Psoas muscle (tissue), 8 donors: ENCODE data around the gene ITFG1. TPM values are rescaled to one million over a fixed set of nuclear protein-coding genes. Genes with fewer than 3 reads are reported as not detected.

Experiments used
- ATAC-seq, 4 donors: fragments of 200-7000 bp; cut with Tn5 transposase; one replicate each; pipeline ENCODE4 v1.9.1; 2020; ENCODE audit warnings: moderate library complexity in 3 of 4, mild to moderate bottlenecking in 2 of 4
- DNase-seq, 2 donors: peaks; one replicate each; pipeline ENCODE4 v3.0.0-alpha.2; 2020
- H3K27ac ChIP-seq: fragments of 200-600 bp; one replicate; pipeline ENCODE4 v1.8.0; 2022
- H3K27me3 ChIP-seq, 3 donors: fragments of 200-600 bp in 1 of 3; one replicate each; pipeline versions ENCODE4 v1.6.1 to v1.8.0; 2013 to 2022; ENCODE audit warnings: low read length in 2 of 3, mild to moderate bottlenecking in 2 of 3, moderate library complexity in 1 of 3; ENCODE audit not compliant: insufficient read depth in 3 of 3
- H3K36me3 ChIP-seq, 2 donors: fragments of 200-600 bp in 1 of 2; one replicate each; pipeline versions ENCODE4 v1.6.1 to v1.8.0; 2013 to 2022; ENCODE audit warnings: low read depth in 1 of 2, mild to moderate bottlenecking in 1 of 2, moderate library complexity in 1 of 2; ENCODE audit not compliant: insufficient read depth in 1 of 2
- H3K4me1 ChIP-seq: fragments of 200-600 bp; one replicate; pipeline ENCODE4 v1.8.0; 2022
- H3K4me3 ChIP-seq: fragments of 200-600 bp; one replicate; pipeline ENCODE4 v1.8.0; 2022; ENCODE audit warnings: mild to moderate bottlenecking
- H3K9me3 ChIP-seq: fragments of 200-600 bp; one replicate; pipeline ENCODE4 v1.8.0; 2022
- WGBS, 3 donors: extraction: QIAGEN DNeasy Blood & Tissue Kit; methylation state at CpG; one replicate each; pipeline versions ENCODE4 v1.1.6 to v1.1.7; 2013; 5-methylcytosine and 5-hydroxymethylcytosine counted together
- intact Hi-C, 2 donors: fragments of 100-400 bp; cut with DNase I; formaldehyde crosslinking; loops; one replicate each; pipeline versions ENCODE4 v1.11.0 to v1.14.2; 2022
- polyA plus RNA-seq, 3 donors: library from polyadenylated mRNA; stranded (reverse); fragments of 200-250 nt; gene quantifications; one replicate each; pipeline ENCODE4 v1.2.3, GENCODE V29; 2013
- total RNA-seq, 4 donors: library from RNA; stranded (reverse); fragmentation: NEBNext Ultra II Directional in 2 of 4; extraction: Animal tissue kit (Norgen Biotek cat#: 25700) in 2 of 4; gene quantifications; one replicate each; pipeline versions ENCODE4 v1.2.1 to v1.2.4, GENCODE V29; 2021 to 2023
- TF ChIP-seq, protein P1 (sequence below): fragments of 200-600 bp; IDR thresholded peaks from one replicate; pipeline ENCODE4 v1.8.0; 2022; ENCODE audit warnings: antibody characterized with exemption
- donor health status: healthy with polysubstance abuse.
- donor health status: DM: no; HTN: no; CAD: no; lungs with moderate emphysema.
- donor health status: Bipolar disorder and iron deficiency.
- donor health status: healthy.
- donor health status: DM: yes; HTN: yes; CAD: no.
- donor health status: DM: no; HTN: no; CAD: no.
- donor health status: DM: no; HTN: no; CAD: no.
- donor health status: DM: yes; HTN: yes; CAD: no.

ITFG1 gene
- total and polyA plus RNA-seq, 7 donors = 13.0 to 30.3 (median 22.6) TPM

DNA sequence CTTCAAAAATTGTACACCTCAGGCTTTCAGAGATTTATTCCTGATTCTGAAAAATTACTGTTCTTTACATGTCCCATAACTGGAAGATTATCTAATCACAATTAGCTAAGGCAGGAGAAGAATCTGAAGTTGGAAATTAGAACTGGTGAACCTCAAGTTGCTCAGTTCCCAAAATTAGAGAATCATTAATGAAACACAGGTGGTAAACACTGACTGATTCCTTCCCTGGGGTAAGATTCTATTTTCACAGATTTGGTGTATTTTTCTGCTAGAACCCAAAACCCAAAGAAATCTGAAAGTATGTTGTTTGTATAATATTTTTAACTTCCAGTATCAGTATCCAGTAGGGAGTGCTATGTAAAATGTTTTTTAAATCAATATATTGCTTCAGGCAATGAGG is 26.0 kb upstream of the ITFG1 start:
- no peak overlapping the region for H3K27ac ChIP-seq
- ATAC-seq = no peak
- peaks cover 3% of the 10 kb centered on the region for H3K4me1 ChIP-seq
- H3K27me3 ChIP-seq = no peaks in the 10 kb centered on the region
- DNase-seq = no peak
- no peaks in the 10 kb centered on the region for H3K36me3 ChIP-seq
- TF ChIP-seq, protein P1, sequence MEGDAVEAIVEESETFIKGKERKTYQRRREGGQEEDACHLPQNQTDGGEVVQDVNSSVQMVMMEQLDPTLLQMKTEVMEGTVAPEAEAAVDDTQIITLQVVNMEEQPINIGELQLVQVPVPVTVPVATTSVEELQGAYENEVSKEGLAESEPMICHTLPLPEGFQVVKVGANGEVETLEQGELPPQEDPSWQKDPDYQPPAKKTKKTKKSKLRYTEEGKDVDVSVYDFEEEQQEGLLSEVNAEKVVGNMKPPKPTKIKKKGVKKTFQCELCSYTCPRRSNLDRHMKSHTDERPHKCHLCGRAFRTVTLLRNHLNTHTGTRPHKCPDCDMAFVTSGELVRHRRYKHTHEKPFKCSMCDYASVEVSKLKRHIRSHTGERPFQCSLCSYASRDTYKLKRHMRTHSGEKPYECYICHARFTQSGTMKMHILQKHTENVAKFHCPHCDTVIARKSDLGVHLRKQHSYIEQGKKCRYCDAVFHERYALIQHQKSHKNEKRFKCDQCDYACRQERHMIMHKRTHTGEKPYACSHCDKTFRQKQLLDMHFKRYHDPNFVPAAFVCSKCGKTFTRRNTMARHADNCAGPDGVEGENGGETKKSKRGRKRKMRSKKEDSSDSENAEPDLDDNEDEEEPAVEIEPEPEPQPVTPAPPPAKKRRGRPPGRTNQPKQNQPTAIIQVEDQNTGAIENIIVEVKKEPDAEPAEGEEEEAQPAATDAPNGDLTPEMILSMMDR = no peak
- no peak overlapping the region for H3K4me3 ChIP-seq
- peaks cover 26% of the 10 kb centered on the region for H3K9me3 ChIP-seq
- intact Hi-C loops = no loop called here

DNA sequence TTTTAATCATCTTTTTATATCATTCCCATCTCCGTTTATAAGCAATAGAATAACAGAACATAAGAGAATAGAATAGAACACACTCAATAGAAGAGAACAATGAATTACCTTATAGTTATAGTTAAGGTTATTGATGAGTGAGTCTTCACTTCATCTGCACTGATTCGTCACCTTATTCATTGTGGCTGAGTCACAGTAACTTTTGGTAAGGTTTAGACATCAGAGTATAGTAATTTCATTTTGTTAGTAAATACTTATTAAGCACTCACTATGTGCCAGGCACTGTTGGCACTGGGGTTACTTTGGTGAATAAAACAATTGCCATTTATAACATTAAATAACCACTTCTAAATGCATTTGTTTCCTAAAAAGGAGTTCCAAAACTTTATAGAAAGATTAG is 22.8 kb upstream of the ITFG1 start:
- 70 to 96% (median 88%) methylated on average over 2 of the region's 2 CpGs for WGBS, 3 donors
- Histone ChIP-seq H3K36me3 (no peaks in the 10 kb centered on the region), H3K27ac (no peak overlapping the region), H3K9me3 (peaks cover 6% of the 10 kb centered on the region), H3K27me3 (no peaks in the 10 kb centered on the region), H3K4me1 (peaks cover 5% of the 10 kb centered on the region), H3K4me3 (no peak overlapping the region)
- DNase-seq (no peak), ATAC-seq (no peak)
- intact Hi-C loops = no loop called here
- TF ChIP-seq, protein P1 = no peak

DNA sequence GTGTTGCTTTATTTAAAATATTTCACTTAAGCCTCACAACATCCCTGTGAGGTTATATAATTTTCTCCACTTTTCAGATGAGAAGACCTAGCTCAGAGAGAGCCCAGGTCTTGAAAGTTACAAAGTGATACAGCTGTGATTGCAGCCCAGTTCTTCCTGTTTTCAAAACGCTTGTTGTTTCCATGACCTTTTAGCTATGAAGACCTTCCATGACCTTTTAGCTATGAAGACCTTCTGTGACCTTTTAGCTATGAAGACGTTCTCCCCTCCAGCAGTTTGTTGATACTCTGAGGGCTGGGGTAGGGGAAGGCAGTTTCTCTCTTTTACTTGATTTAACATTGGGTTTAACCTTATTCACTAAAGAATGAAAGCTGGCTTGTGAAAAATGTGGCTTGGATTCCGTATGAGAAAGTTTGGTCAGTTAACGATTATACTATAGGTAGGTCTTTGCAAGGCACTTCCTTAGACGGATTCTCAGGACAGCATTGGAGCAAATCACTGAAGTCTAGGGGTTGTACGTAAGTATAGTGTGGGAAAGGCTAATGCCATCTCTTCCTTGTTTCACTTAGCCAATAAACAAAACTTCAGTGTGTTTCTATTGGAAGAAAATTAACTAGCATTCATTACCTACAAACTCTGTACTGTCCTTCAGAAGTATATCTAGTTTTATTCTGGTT is 21.0 kb upstream of the ITFG1 start:
- Histone ChIP-seq H3K27ac (no peak overlapping the region), H3K27me3 (no peaks in the 10 kb centered on the region), H3K9me3 (no peaks in the 10 kb centered on the region), H3K4me1 (peaks cover 14% of the 10 kb centered on the region), H3K4me3 (no peak overlapping the region), H3K36me3 (no peaks in the 10 kb centered on the region)
- WGBS, 3 donors = 63 to 69% (median 66%) methylated on average over 6 of the region's 6 CpGs
- no peak for ATAC-seq
- TF ChIP-seq, protein P1 = no peak
- intact Hi-C loops = no loop called here
- DNase-seq = no peak

DNA sequence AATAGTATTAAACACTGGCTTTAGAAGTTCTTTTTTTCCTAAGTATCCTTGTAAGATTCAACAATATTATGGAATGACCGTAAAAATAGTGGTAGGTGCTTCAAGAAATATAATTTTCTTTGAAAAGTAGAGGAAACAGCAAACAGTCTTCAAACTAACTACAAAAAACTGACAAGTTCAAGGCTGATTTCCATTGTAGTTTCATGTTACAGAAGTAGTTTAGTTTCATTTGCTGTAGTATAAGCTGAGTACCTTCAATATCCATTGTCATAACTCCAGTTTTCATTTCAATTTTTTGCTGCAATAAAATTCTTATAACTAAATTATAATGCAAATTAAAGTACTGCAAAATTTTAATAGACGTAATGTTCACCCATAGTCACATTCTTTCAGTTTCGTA is 19.5 kb upstream of the ITFG1 start:
- no peaks in the 10 kb centered on the region for H3K9me3 ChIP-seq
- H3K27me3 ChIP-seq = no peaks in the 10 kb centered on the region
- ATAC-seq (no peak), DNase-seq (no peak)
- peaks cover 28% of the 10 kb centered on the region for H3K4me1 ChIP-seq
- TF ChIP-seq, protein P1 = no peak
- H3K27ac ChIP-seq = no peak overlapping the region
- intact Hi-C loops = no loop called here
- 87 to 96% (median 91%) methylated on average over 3 of the region's 3 CpGs for WGBS, 3 donors
- no peaks in the 10 kb centered on the region for H3K36me3 ChIP-seq
- H3K4me3 ChIP-seq = no peak overlapping the region

DNA sequence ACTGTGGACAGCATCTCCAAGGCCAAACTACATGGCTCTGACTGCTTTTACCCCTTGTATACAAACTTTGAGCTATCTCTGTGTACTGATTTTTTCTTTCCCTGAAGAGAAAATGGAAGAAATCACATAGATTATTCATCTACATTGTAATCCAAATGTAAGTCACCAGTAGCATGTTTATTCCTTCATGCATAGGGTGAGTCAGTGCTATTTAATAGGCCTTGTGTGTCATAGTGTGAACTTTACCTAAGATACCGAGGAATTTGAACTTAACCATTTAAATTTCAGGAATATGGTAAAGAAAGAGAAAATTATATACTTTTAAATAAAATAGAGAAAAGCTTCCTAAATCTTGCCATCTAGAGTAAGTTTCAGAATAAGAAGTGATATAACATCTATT is 16.8 kb upstream of the ITFG1 start:
- TF ChIP-seq, protein P1 = no peak
- intact Hi-C loops = no loop called here
- 54 to 93% (median 61%) methylated on average over 1 of the region's 1 CpG for whole genome bisulfite sequencing, 3 donors
- peaks cover 33% of the 10 kb centered on the region for H3K4me1 ChIP-seq
- no peaks in the 10 kb centered on the region for H3K9me3 ChIP-seq
- DNase-seq = no peak
- peak in 1 of 4 donors; percentile 47 for ATAC-seq
- H3K27me3 ChIP-seq = no peaks in the 10 kb centered on the region
- H3K4me3 ChIP-seq = no peak overlapping the region
- H3K36me3 ChIP-seq = no peaks in the 10 kb centered on the region
- H3K27ac ChIP-seq = peak overlapping the region; percentile 75
